ENCODE results near the gene DGKG. TPM values are rescaled to one million over a fixed set of nuclear protein-coding genes. Genes with fewer than 3 reads are reported as not detected.

Gene DGKG
- total and polyA plus RNA-seq, 3 donors from 2014 or later: 0.68 to 1.2 (median 1.1) TPM

DNA sequence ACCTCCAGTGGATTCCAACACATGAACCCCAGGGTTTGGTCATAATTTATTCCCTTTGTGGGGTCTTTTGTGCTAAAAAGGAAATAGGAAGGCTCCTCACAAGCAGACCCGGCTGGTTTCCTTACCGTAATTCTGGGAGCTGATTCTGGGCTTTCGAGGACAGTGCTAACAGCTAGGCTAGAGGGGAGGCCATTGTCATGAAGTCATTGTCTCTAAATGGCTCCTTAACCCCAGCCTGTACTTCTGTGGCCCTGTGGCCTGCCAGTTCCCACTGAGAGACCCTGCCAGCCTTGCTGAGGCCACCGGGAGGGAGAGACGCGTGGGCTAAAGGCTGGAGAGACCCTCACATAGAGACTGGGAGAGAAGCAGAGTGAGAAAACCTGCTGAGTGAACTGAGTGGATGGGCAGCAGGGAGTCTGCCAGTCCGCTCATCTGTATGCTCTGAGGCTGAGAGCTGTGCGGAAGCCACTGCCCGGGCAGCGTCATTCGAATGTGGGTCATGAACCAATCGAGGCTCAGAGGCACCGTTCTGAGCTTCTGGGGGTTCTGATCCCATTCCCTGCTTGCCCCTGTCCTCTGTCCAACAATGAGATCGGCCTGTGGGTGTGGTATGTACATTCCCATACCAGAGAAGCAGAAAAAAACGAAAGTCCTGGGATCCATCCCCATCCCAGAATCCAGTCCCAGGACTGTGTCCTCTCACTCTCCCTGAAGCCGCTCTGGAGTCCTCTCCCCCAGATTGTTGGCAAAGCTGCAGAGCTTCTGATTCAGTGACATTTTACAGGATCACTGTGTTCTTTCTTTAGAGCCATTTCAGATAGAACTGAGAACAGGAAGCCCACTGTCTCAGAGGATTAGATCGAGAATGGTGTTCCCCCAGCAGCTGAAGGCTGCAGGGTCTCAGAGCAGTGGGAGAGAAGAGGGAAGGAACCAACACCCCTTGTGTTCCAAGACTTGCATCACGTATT is 21.3 kb upstream of the DGKG start:
- intact Hi-C loops (cut with DNase I; ENCODE audit: low total_unique reads): no loop called here
- Histone ChIP-seq H3K27ac (peak overlapping the region; percentile 14 to 60), H3K4me3 (no peak overlapping the region), H3K27me3 (no peaks in the 10 kb centered on the region), H3K9me3 (no peaks in the 10 kb centered on the region), H3K4me1 (peaks cover 6% of the 10 kb centered on the region), H3K36me3 (ENCODE audit: low read depth, missing control alignments) (no peaks in the 10 kb centered on the region)
- 50 to 57% methylated on average over 14 to 18 of the region's 18 CpGs for WGBS, 2 donors
- peak; percentile 36 for DNase-seq
- TF ChIP-seq, protein P1, sequence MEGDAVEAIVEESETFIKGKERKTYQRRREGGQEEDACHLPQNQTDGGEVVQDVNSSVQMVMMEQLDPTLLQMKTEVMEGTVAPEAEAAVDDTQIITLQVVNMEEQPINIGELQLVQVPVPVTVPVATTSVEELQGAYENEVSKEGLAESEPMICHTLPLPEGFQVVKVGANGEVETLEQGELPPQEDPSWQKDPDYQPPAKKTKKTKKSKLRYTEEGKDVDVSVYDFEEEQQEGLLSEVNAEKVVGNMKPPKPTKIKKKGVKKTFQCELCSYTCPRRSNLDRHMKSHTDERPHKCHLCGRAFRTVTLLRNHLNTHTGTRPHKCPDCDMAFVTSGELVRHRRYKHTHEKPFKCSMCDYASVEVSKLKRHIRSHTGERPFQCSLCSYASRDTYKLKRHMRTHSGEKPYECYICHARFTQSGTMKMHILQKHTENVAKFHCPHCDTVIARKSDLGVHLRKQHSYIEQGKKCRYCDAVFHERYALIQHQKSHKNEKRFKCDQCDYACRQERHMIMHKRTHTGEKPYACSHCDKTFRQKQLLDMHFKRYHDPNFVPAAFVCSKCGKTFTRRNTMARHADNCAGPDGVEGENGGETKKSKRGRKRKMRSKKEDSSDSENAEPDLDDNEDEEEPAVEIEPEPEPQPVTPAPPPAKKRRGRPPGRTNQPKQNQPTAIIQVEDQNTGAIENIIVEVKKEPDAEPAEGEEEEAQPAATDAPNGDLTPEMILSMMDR (IDR thresholded peaks at IDR 0.05): no peak
- TF ChIP-seq POLR2A (IDR thresholded peaks at IDR 0.05): no peak

DNA sequence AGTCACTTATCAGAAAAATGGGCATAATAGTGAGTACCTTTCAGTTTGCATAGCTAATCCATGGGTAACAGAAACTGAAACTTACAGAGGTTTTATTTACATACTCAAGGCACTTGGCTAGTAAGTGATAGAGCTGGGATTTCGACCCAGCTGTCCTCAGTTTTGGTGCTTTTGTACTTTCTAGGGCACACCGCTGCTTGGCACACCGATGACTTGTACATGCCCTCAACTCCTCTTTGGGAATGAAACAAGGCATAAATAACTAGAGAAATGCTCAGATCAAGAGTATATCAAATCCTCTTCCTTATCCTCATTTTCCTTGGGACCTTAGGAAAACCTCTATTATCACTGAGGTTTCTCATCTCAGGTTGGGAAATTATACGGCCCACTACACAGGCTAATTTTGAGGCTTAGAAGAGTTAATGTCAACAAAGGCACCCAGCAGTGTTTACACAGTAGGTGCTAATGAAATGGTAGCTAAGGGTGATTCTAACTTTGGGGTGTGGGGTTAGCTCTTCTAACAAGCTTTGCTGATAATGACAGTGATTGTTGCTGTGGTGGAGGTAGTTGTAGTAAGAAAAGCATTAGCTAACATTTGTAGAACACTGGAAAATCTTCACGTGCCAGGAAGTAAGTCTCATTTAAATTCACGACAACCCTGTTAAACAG is 20.3 kb upstream of the DGKG start:
- 81 to 83% methylated on average over 6 of the region's 6 CpGs for WGBS, 2 donors
- Histone ChIP-seq H3K9me3 (no peaks in the 10 kb centered on the region), H3K36me3 (ENCODE audit: low read depth, missing control alignments) (no peaks in the 10 kb centered on the region), H3K4me3 (no peak overlapping the region), H3K27ac (no peak overlapping the region), H3K27me3 (no peaks in the 10 kb centered on the region), H3K4me1 (peaks cover 6% of the 10 kb centered on the region)
- no peak for DNase-seq
- intact Hi-C loops (cut with DNase I; ENCODE audit: low total_unique reads): no loop called here
- TF ChIP-seq POLR2A (IDR thresholded peaks at IDR 0.05): no peak
- TF ChIP-seq, protein P1 (IDR thresholded peaks at IDR 0.05): no peak

DNA sequence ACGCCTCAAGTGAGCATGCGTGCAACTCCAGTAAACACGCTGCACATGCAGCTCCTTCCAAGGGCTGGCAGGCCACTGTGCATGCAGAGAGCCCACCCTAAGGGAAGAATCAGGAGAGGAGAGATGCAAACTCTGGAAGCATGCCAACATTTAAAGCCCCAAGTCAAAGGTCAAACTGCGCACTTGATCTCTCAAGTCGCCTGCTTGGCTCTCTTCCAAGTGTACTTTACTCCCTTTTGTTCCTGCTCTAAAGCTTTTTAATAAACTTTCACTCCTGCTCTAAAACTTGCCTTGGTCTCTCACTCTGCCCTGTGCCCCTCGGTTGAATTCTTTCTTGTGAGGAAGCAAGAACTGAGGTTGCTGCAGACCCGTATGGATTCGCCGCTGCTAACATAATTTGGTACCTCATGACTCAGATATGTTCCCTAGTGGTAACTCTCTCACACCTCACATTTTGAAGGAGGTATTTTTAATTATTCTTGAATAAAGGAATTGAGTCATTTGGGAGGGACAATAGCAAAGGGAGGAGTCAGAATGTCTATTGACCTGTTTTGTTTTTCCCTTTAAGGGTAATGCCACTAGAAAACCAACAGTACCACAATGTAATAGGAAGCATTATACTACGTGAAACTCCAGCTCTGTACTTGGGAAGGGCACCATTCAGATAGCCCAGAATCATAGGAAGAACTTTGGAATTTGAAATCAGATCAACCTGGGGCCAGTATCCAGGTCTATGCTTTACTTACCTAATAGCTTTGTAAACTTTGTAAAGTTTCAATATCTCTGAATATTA is 19.6 kb upstream of the DGKG start:
- Histone ChIP-seq H3K27ac (no peak overlapping the region), H3K4me3 (no peak overlapping the region), H3K9me3 (no peaks in the 10 kb centered on the region), H3K4me1 (peaks cover 6% of the 10 kb centered on the region), H3K36me3 (ENCODE audit: low read depth, missing control alignments) (no peaks in the 10 kb centered on the region), H3K27me3 (no peaks in the 10 kb centered on the region)
- intact Hi-C loops (cut with DNase I; ENCODE audit: low total_unique reads): no loop called here
- 69 to 73% methylated on average over 10 of the region's 10 CpGs for WGBS, 2 donors
- no peak for TF ChIP-seq POLR2A (IDR thresholded peaks at IDR 0.05)
- TF ChIP-seq, protein P1 (IDR thresholded peaks at IDR 0.05): no peak
- no peak for DNase-seq

DNA sequence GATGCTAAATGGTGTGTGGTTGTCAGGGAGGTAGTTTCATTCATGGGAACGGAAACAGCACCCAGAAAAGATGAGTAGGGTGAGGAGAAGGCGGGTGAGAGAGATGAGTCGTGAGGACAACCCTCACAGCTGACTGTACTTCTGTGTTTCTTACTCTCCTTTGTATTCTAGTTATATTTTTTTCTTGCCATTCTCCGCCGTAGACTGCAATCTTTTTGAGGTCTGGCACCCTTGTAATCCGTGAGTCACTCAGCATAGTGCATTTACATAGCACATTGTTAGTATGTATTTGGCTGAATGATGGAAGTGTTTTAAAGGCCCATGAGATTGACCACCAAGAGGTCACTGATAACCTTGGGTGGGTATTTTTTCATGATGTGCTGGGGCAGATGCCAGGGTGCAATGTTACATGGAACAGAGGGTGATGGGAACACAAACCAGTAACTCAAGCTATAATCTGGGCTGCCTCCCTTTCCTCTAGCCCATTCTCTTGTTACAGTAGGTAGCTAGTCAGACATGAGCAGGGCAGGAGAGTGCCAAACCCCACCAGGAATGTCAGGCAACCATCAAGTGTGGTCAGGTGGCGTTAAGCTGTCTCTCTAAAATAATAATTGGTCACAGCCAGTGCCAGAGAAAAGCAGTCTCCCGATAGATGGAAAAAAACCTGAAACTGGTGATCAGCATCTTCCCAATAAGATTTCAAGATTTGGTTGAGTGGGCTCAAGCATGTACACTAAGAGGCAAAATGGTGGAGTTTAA is 18.8 kb upstream of the DGKG start:
- no peaks in the 10 kb centered on the region for H3K27me3 ChIP-seq
- 91 to 92% methylated on average over 8 of the region's 8 CpGs for whole genome bisulfite sequencing, 2 donors
- no peak for DNase-seq
- intact Hi-C loops (cut with DNase I; ENCODE audit: low total_unique reads): no loop called here
- no peak overlapping the region for H3K4me3 ChIP-seq
- no peak for TF ChIP-seq POLR2A (IDR thresholded peaks at IDR 0.05)
- TF ChIP-seq, protein P1 (IDR thresholded peaks at IDR 0.05): no peak
- H3K36me3 ChIP-seq (ENCODE audit: low read depth, missing control alignments): no peaks in the 10 kb centered on the region
- peaks cover 6% of the 10 kb centered on the region for H3K4me1 ChIP-seq
- H3K9me3 ChIP-seq: no peaks in the 10 kb centered on the region
- H3K27ac ChIP-seq: no peak overlapping the region

Measured in testis (tissue), 3 donors.